ENCODE results near the gene PCDHB9.
"Not testable (repeated sequence)": the region's sequence is repeated elsewhere in the genome, so short reads cannot be mapped to it uniquely, and the experiment has no call there.

PCDHB9 gene

GRCh38 chr5:141184117-141184855, 2.7 kb upstream of the PCDHB9 start:
- FAIRE-seq; DNase-seq (ENCODE audit: low spot score): not testable (repeated sequence)

GRCh38 chr5:141188682-141189081, 1.7 kb downstream of the PCDHB9 start:
- FAIRE-seq; DNase-seq (ENCODE audit: low spot score): not testable (repeated sequence)

- DNase-seq (ENCODE audit: low spot score); FAIRE-seq: not testable (repeated sequence)
These were observed 2.2 kb downstream of the PCDHB9 start for GRCh38 chr5:141189131-141189530.

- FAIRE-seq (no peak), DNase-seq (ENCODE audit: low spot score) (no peak)
These were observed 5.3 kb downstream of the PCDHB9 start, which contains the start of gene PCDHB10 for GRCh38 chr5:141192110-141192725. PCDHB10 (plus strand) TSS chr5:141192353; CDS start chr5:141192553, 200 bp downstream.

GRCh38 chr5:141194332-141194731, 7.4 kb downstream of the PCDHB9 start:
- not testable (repeated sequence) for DNase-seq (ENCODE audit: low spot score)

GRCh38 chr5:141196363-141196762, 9.4 kb downstream of the PCDHB9 start:
- DNase-seq (ENCODE audit: low spot score) (no peak), FAIRE-seq (no peak)

More at GRCh38 chr5:141194332-141194731, 7.4 kb downstream of the PCDHB9 start:
- not testable (repeated sequence) for FAIRE-seq

GRCh38 chr5:141199359-141200235, 12.6 kb downstream of the PCDHB9 start, which contains the start of gene PCDHB11:
PCDHB11 (plus strand) TSS chr5:141199627; CDS start chr5:141199775, 148 bp downstream.
- no peak for FAIRE-seq
- DNase-seq (ENCODE audit: low spot score), result no peak

- DNase-seq (ENCODE audit: low spot score); FAIRE-seq: not testable (repeated sequence)
These were observed 14.2 kb downstream of the PCDHB9 start for GRCh38 chr5:141201126-141201525.

GRCh38 chr5:141201646-141202045, 14.7 kb downstream of the PCDHB9 start:
- DNase-seq (ENCODE audit: low spot score); FAIRE-seq: not testable (repeated sequence)

- FAIRE-seq (no peak), DNase-seq (ENCODE audit: low spot score) (no peak)
These were observed 21.5 kb downstream of the PCDHB9 start, which contains the start of gene PCDHB12 for GRCh38 chr5:141208478-141208877. PCDHB12 (plus strand) TSS chr5:141208719; CDS start chr5:141208908, 189 bp downstream.

GRCh38 chr5:141210281-141210680, 23.3 kb downstream of the PCDHB9 start:
- DNase-seq (ENCODE audit: low spot score); FAIRE-seq: not testable (repeated sequence)

- not testable (repeated sequence) for FAIRE-seq; DNase-seq (ENCODE audit: low spot score)
These were observed 23.9 kb downstream of the PCDHB9 start for GRCh38 chr5:141210849-141211248.

- FAIRE-seq; DNase-seq (ENCODE audit: low spot score): not testable (repeated sequence)
These were observed 26.8 kb downstream of the PCDHB9 start, which contains the start of gene PCDHB13 for GRCh38 chr5:141213656-141214339. PCDHB13 (plus strand) TSS chr5:141213919; CDS start chr5:141214124, 205 bp downstream.

- not testable (repeated sequence) for DNase-seq (ENCODE audit: low spot score); FAIRE-seq
These were observed 27.6 kb downstream of the PCDHB9 start for GRCh38 chr5:141214583-141214982.

- DNase-seq (ENCODE audit: low spot score); FAIRE-seq: not testable (repeated sequence)
These were observed 28.5 kb downstream of the PCDHB9 start for GRCh38 chr5:141215504-141215903.

GRCh38 chr5:141216035-141216434, 29.1 kb downstream of the PCDHB9 start:
- not testable (repeated sequence) for FAIRE-seq; DNase-seq (ENCODE audit: low spot score)

GRCh38 chr5:141223112-141223783, 36.3 kb downstream of the PCDHB9 start, which contains the start of gene PCDHB14:
PCDHB14 (plus strand) TSS chr5:141223343; CDS start chr5:141223506, 163 bp downstream.
- FAIRE-seq, result peak; percentile 18
- DNase-seq (ENCODE audit: low spot score), result peak; percentile 23

- DNase-seq (ENCODE audit: low spot score); FAIRE-seq: not testable (repeated sequence)
These were observed 37.9 kb downstream of the PCDHB9 start for GRCh38 chr5:141224844-141225243.

GRCh38 chr5:141225421-141225820, 38.5 kb downstream of the PCDHB9 start:
- not testable (repeated sequence) for DNase-seq (ENCODE audit: low spot score); FAIRE-seq
